Measurements from ENCODE around the gene GHRH. TPM values are rescaled to one million over a fixed set of nuclear protein-coding genes. Genes with fewer than 3 reads are reported as not detected.

Gene GHRH
- total RNA-seq, 1 donor from 2014 or later, result not detected

DNA sequence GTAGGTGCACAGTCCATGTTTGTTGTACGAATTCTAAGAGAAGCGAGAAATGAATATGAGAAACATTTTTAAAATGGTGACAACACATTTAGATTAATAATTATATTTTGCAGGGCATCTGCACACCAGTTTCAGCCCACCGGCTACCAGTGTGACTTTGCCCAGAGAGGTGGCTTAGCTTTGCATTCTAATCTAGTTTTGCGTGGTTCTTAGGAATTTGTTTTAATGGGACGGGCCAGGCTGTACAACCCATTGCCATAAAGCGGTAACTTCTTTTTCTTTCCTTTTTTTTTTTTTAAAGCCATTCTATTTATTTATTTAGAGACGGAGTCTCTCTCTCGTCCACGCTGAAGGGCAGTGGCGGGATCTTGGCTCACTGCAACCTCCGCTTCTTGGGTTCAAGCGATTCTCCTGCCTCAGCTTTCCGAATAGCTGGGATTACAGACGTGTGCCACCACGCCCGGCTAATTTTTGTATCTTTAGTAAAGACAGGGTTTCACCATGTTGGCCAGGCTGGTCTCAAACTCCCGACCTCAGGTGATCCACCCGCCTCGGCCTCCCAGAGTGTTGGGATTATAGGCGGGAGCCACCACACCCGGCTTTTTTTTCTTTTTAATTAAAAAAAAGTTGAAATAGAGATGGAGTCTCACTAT lies 28.7 kb upstream of the GHRH start:
- H3K36me3 Mint-ChIP-seq (ENCODE audit: low read depth), result peaks cover 8% of the 10 kb centered on the region
- H3K27me3 Mint-ChIP-seq (ENCODE audit: low read depth), result no peaks in the 10 kb centered on the region
- peak overlapping the region; percentile 81 for H3K4me3 Mint-ChIP-seq (ENCODE audit: unreplicated experiment)
- H3K27ac Mint-ChIP-seq (ENCODE audit: unreplicated experiment), result peak overlapping the region; percentile 97
- peak; percentile 18 for DNase-seq (ENCODE audit: low spot score)
- peaks cover 3% of the 10 kb centered on the region for H3K9me3 Mint-ChIP-seq (ENCODE audit: low read depth)
- no peak for TF ChIP-seq CTCF (IDR thresholded peaks at IDR 0.05)
- peaks cover 26% of the 10 kb centered on the region for H3K4me1 Mint-ChIP-seq (ENCODE audit: low read depth)

GRCh38 chr20:37288091-37288490 lies 26.5 kb upstream of the GHRH start:
- H3K4me1 Mint-ChIP-seq (ENCODE audit: low read depth), result peaks cover 15% of the 10 kb centered on the region
- no peak overlapping the region for H3K27ac Mint-ChIP-seq (ENCODE audit: unreplicated experiment)
- no peak for TF ChIP-seq CTCF (IDR thresholded peaks at IDR 0.05)
- no peak overlapping the region for H3K4me3 Mint-ChIP-seq (ENCODE audit: unreplicated experiment)
- H3K36me3 Mint-ChIP-seq (ENCODE audit: low read depth), result peaks cover 3% of the 10 kb centered on the region
- H3K27me3 Mint-ChIP-seq (ENCODE audit: low read depth), result no peaks in the 10 kb centered on the region
- no peaks in the 10 kb centered on the region for H3K9me3 Mint-ChIP-seq (ENCODE audit: low read depth)
- no peak for DNase-seq (ENCODE audit: low spot score)

DNA sequence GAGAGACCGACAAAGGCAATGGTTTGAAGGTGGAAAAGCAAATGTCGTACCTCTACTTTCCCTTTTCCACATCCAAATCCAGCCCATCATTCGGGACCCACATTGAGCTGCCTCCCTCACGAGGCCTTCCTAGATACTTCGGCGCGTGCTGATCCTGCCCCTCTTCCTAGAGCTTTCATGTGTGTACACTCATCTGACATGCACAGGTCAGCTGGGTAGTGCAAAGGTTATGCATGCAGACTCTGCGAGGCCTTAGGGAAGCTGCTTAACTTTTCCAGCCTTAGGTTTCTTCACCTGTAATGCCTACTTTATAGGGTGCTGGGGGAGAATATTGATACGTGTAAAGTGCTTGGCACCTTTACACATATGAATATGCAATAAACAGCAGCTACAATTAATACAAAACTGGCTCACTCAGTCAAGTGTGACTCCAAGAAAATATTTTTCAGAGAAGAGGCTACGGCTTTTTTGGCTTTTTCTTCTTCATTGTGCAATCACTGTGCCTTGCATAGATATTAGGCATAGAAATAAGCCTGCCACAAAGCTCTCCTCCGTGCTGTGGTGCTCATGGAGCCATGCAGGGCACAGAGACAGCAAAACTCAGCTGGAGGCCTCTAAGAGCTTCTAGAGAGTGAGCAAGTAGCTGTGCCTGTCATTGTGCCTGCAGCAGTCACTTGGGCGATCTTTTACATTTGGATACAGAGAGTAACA lies 24.2 kb upstream of the GHRH start:
- H3K9me3 Mint-ChIP-seq (ENCODE audit: low read depth), result no peaks in the 10 kb centered on the region
- H3K4me3 Mint-ChIP-seq (ENCODE audit: unreplicated experiment), result no peak overlapping the region
- H3K36me3 Mint-ChIP-seq (ENCODE audit: low read depth), result no peaks in the 10 kb centered on the region
- no peak for TF ChIP-seq CTCF (IDR thresholded peaks at IDR 0.05)
- peaks cover 10% of the 10 kb centered on the region for H3K4me1 Mint-ChIP-seq (ENCODE audit: low read depth)
- H3K27ac Mint-ChIP-seq (ENCODE audit: unreplicated experiment), result no peak overlapping the region
- DNase-seq (ENCODE audit: low spot score), result peak; percentile 27
- no peaks in the 10 kb centered on the region for H3K27me3 Mint-ChIP-seq (ENCODE audit: low read depth)

DNA sequence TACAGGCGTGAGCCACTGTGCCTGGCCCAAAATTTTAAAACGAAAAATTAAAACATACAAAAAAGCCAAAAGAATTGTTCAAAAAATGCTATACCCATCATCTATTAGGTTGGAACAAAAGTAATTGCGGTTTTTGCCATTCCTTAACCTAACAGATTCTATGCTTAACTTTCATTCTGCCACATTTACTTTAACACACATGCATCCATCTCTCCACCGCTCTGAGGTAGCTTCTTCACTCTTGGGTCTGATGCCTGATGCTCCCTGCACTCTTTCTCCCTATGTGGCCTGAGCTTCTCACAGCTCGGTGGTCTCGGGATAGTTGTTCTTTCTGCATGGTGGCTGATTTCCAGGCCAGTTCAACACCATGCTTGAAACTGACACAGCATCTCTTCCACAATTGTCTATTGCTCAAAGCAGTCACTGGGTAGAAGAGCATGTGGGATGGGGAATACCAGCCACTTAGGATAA lies 23.1 kb upstream of the GHRH start:
- TF ChIP-seq CTCF (IDR thresholded peaks at IDR 0.05), result no peak
- peak; percentile 9 for DNase-seq (ENCODE audit: low spot score)
- no peak overlapping the region for H3K27ac Mint-ChIP-seq (ENCODE audit: unreplicated experiment)
- no peaks in the 10 kb centered on the region for H3K27me3 Mint-ChIP-seq (ENCODE audit: low read depth)
- peaks cover 6% of the 10 kb centered on the region for H3K4me1 Mint-ChIP-seq (ENCODE audit: low read depth)
- no peaks in the 10 kb centered on the region for H3K36me3 Mint-ChIP-seq (ENCODE audit: low read depth)
- no peaks in the 10 kb centered on the region for H3K9me3 Mint-ChIP-seq (ENCODE audit: low read depth)
- no peak overlapping the region for H3K4me3 Mint-ChIP-seq (ENCODE audit: unreplicated experiment)

- H3K4me3 Mint-ChIP-seq (ENCODE audit: unreplicated experiment), result no peak overlapping the region
Observed at GRCh38 chr20:37283530-37284195, 22.0 kb upstream of the GHRH start.

More at GRCh38 chr20:37283530-37284195, 22.0 kb upstream of the GHRH start:
- no peaks in the 10 kb centered on the region for H3K36me3 Mint-ChIP-seq (ENCODE audit: low read depth)
- DNase-seq (ENCODE audit: low spot score), result peak; percentile 34
- TF ChIP-seq CTCF (IDR thresholded peaks at IDR 0.05), result no peak
- H3K4me1 Mint-ChIP-seq (ENCODE audit: low read depth), result peaks cover 1% of the 10 kb centered on the region
- no peaks in the 10 kb centered on the region for H3K9me3 Mint-ChIP-seq (ENCODE audit: low read depth)
- H3K27me3 Mint-ChIP-seq (ENCODE audit: low read depth), result no peaks in the 10 kb centered on the region
- no peak overlapping the region for H3K27ac Mint-ChIP-seq (ENCODE audit: unreplicated experiment)
